ENCODE data around the gene WDR45.

GRCh38 chrX:49066690-49067089 is 13.0 kb downstream of the WDR45 start:
- TF ChIP-seq SP1 (IDR thresholded peaks at IDR 0.05) (no peak), PKNOX1 (IDR thresholded peaks at IDR 0.05) (no peak), FOXK2 (IDR thresholded peaks at IDR 0.05) (no peak)

Measured in HEK293T (cell line).